GM12878 (cell line): Measurements from ENCODE around the gene TMEM250. TPM values are rescaled to one million over a fixed set of nuclear protein-coding genes. Genes with fewer than 3 reads are reported as not detected.

ENCODE experiments used
- ASH2L ChIP-seq: fragments of 300-600, 200-600 bp; sonication (generic); IDR thresholded peaks from 2 replicates; pipeline ENCODE4 v1.6.1; 2017; ENCODE audit warnings: low read depth, mild to moderate bottlenecking, borderline replicate concordance
- CBX3 ChIP-seq: fragments of 200-600 bp; sonication (generic); IDR thresholded peaks from 2 replicates; pipeline ENCODE4 v1.6.1; 2016; ENCODE audit warnings: low read depth, borderline replicate concordance
- CREM ChIP-seq: IDR thresholded peaks from 2 replicates; pipeline ENCODE4 v1.6.1; 2014; ENCODE audit warnings: antibody characterized with exemption, low read depth
- EED ChIP-seq: sonication (generic); IDR thresholded peaks from 2 replicates; pipeline ENCODE4 v1.6.1; 2016; ENCODE audit warnings: antibody characterized with exemption, low read depth
- HDAC6 ChIP-seq: fragments of 200-600 bp; sonication (generic); IDR thresholded peaks from one replicate; pipeline ENCODE4 v1.8.0; 2017; ENCODE audit warnings: antibody characterized with exemption; ENCODE audit not compliant: unreplicated experiment
- MEF2A ChIP-seq: IDR thresholded peaks from 2 replicates; pipeline ENCODE4 v1.6.1; 2011; ENCODE audit warnings: low read depth, mild to moderate bottlenecking, low read length, moderate library complexity; ENCODE audit not compliant: insufficient read depth
- MYB ChIP-seq: fragments of 150-350 bp; IDR thresholded peaks from 2 replicates; pipeline ENCODE4 v1.6.1; 2014; ENCODE audit warnings: mild to moderate bottlenecking, low read depth, low read length, borderline replicate concordance
- YY1 ChIP-seq: IDR thresholded peaks from 2 replicates; pipeline ENCODE4 v1.6.1; 2011; ENCODE audit warnings: low read depth, mild to moderate bottlenecking, low read length
- polyA plus RNA-seq, 11 experiments: library from polyadenylated mRNA; depleted of rRNA in 4 of 11; unstranded in 6 of 11; stranded (reverse) in 5 of 11; fragments of >200 nt; fragmentation: Nextera tagmentation in 4 of 11; fragmentation: Illumina TruSeq in 1 of 11; extraction: Ambion mirVana in 4 of 11; extraction: Trizol in 1 of 11; gene quantifications; 1 replicate in 1 of 11; 2 replicates in 10 of 11; pipeline versions ENCODE4 v1.2.1 to v1.2.3, GENCODE V29; 2011 to 2016; ENCODE audit warnings: inconsistent platforms in 2 of 11, missing spikeins in 2 of 11, low read depth in 1 of 11
- total RNA-seq, 4 experiments: library from RNA; depleted of rRNA in 3 of 4; stranded (reverse); fragments of >200 nt in 3 of 4; fragmentation: Illumina TruSeq in 1 of 4; extraction: Trizol in 1 of 4; gene quantifications; 2 replicates each; pipeline versions ENCODE4 v1.2.1 to v1.2.3, GENCODE V29; 2013 to 2021
- TF ChIP-seq, protein P1 (sequence below): IDR thresholded peaks from 2 replicates; pipeline ENCODE4 v1.6.1; 2012; ENCODE audit warnings: mild to moderate bottlenecking, low read depth, low read length
- TF ChIP-seq, protein P2 (sequence below): fragments of 450-650 bp; IDR thresholded peaks from 2 replicates; pipeline ENCODE4 v1.6.1; 2018; ENCODE audit warnings: mild to moderate bottlenecking, low read depth, moderate library complexity; ENCODE audit not compliant: partially characterized antibody
- TF ChIP-seq, protein P3 (sequence below): fragments of 450-650 bp; IDR thresholded peaks from 2 replicates; pipeline ENCODE4 v1.6.1; 2017; ENCODE audit warnings: low read depth, mild to moderate bottlenecking, moderate library complexity
- TF ChIP-seq, protein P4 (sequence below): fragments of 450-650 bp; IDR thresholded peaks from 2 replicates; pipeline ENCODE4 v1.6.1; 2018; ENCODE audit warnings: borderline replicate concordance, mild to moderate bottlenecking; ENCODE audit not compliant: partially characterized antibody
- TF ChIP-seq, protein P5 (sequence below): IDR thresholded peaks from 2 replicates; pipeline ENCODE4 v1.6.1; 2012; ENCODE audit warnings: low read depth, low read length, improper control_type of control experiment

TMEM250 gene
- total and polyA plus RNA-seq, 10 of the 15 experiments (the other 5 are each of a cell fraction or from before 2014, with no cell fraction given), result 0.39 to 39.9 (median 8.5) TPM

DNA sequence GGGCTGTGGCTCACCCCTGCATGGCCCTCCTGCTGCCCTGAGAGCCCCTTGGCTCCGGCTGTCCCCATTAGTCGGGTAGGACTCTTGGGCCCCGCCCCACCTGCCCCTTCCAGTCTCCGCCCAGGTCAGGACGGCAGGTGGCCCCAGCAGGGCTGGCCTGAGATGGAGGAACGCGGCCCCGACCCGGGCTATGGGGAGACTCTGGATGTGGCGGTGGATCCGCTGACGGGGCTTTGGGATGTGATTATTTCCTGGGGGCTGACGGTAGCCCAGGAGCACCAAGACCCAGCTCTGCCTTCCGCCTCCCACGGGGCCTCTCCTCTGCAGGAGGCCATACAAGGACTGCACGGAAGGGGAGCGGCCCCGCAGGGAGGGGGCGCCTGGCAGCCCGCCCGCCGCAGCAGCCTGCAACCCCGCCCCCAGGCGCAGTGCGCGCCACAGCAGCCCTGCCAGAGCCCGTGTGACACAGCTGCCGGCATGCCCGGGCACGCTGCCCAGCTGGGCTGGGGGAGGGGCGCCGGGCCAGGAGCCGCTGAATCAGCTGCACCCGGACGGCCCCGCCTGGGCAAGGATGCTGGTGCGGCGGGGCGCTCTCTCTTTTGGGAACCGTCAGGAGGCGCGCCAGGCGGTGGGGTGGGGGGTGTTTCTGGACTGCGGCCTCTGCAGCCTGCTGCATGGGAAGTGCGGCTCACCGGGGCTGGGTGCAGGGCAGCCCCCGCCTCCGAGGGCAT lies 9.2 kb downstream of the TMEM250 start (continued):
- TF ChIP-seq, protein P1, sequence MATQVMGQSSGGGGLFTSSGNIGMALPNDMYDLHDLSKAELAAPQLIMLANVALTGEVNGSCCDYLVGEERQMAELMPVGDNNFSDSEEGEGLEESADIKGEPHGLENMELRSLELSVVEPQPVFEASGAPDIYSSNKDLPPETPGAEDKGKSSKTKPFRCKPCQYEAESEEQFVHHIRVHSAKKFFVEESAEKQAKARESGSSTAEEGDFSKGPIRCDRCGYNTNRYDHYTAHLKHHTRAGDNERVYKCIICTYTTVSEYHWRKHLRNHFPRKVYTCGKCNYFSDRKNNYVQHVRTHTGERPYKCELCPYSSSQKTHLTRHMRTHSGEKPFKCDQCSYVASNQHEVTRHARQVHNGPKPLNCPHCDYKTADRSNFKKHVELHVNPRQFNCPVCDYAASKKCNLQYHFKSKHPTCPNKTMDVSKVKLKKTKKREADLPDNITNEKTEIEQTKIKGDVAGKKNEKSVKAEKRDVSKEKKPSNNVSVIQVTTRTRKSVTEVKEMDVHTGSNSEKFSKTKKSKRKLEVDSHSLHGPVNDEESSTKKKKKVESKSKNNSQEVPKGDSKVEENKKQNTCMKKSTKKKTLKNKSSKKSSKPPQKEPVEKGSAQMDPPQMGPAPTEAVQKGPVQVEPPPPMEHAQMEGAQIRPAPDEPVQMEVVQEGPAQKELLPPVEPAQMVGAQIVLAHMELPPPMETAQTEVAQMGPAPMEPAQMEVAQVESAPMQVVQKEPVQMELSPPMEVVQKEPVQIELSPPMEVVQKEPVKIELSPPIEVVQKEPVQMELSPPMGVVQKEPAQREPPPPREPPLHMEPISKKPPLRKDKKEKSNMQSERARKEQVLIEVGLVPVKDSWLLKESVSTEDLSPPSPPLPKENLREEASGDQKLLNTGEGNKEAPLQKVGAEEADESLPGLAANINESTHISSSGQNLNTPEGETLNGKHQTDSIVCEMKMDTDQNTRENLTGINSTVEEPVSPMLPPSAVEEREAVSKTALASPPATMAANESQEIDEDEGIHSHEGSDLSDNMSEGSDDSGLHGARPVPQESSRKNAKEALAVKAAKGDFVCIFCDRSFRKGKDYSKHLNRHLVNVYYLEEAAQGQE, result 0 out of 2 replicates have a peak, but pooled peaks have one; percentile 11
- TF ChIP-seq, protein P2, sequence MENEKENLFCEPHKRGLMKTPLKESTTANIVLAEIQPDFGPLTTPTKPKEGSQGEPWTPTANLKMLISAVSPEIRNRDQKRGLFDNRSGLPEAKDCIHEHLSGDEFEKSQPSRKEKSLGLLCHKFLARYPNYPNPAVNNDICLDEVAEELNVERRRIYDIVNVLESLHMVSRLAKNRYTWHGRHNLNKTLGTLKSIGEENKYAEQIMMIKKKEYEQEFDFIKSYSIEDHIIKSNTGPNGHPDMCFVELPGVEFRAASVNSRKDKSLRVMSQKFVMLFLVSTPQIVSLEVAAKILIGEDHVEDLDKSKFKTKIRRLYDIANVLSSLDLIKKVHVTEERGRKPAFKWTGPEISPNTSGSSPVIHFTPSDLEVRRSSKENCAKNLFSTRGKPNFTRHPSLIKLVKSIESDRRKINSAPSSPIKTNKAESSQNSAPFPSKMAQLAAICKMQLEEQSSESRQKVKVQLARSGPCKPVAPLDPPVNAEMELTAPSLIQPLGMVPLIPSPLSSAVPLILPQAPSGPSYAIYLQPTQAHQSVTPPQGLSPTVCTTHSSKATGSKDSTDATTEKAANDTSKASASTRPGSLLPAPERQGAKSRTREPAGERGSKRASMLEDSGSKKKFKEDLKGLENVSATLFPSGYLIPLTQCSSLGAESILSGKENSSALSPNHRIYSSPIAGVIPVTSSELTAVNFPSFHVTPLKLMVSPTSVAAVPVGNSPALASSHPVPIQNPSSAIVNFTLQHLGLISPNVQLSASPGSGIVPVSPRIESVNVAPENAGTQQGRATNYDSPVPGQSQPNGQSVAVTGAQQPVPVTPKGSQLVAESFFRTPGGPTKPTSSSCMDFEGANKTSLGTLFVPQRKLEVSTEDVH, result no peak
- TF ChIP-seq YY1 (no peak), ASH2L (no peak), EED (no peak; the same call in 1 of the 2 replicates), MEF2A (no peak), MYB (no peak), HDAC6 (no peak), CREM (0 out of 2 replicates have a peak, but pooled peaks have one; percentile 31), CBX3 (no peak)
- TF ChIP-seq, protein P3, sequence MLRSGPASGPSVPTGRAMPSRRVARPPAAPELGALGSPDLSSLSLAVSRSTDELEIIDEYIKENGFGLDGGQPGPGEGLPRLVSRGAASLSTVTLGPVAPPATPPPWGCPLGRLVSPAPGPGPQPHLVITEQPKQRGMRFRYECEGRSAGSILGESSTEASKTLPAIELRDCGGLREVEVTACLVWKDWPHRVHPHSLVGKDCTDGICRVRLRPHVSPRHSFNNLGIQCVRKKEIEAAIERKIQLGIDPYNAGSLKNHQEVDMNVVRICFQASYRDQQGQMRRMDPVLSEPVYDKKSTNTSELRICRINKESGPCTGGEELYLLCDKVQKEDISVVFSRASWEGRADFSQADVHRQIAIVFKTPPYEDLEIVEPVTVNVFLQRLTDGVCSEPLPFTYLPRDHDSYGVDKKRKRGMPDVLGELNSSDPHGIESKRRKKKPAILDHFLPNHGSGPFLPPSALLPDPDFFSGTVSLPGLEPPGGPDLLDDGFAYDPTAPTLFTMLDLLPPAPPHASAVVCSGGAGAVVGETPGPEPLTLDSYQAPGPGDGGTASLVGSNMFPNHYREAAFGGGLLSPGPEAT, result peak; percentile 65; the same call in 1 of the 2 replicates
- TF ChIP-seq, protein P4, sequence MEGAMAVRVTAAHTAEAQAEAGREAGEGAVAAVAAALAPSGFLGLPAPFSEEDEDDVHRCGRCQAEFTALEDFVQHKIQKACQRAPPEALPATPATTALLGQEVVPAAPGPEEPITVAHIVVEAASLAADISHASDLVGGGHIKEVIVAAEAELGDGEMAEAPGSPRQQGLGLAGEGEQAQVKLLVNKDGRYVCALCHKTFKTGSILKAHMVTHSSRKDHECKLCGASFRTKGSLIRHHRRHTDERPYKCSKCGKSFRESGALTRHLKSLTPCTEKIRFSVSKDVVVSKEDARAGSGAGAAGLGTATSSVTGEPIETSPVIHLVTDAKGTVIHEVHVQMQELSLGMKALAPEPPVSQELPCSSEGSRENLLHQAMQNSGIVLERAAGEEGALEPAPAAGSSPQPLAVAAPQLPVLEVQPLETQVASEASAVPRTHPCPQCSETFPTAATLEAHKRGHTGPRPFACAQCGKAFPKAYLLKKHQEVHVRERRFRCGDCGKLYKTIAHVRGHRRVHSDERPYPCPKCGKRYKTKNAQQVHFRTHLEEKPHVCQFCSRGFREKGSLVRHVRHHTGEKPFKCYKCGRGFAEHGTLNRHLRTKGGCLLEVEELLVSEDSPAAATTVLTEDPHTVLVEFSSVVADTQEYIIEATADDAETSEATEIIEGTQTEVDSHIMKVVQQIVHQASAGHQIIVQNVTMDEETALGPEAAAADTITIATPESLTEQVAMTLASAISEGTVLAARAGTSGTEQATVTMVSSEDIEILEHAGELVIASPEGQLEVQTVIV, result no peak
- TF ChIP-seq, protein P5, sequence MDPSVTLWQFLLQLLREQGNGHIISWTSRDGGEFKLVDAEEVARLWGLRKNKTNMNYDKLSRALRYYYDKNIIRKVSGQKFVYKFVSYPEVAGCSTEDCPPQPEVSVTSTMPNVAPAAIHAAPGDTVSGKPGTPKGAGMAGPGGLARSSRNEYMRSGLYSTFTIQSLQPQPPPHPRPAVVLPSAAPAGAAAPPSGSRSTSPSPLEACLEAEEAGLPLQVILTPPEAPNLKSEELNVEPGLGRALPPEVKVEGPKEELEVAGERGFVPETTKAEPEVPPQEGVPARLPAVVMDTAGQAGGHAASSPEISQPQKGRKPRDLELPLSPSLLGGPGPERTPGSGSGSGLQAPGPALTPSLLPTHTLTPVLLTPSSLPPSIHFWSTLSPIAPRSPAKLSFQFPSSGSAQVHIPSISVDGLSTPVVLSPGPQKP, result peak; percentile 94
